Effector CD8-positive, alpha-beta T cell (primary cell): ENCODE measurements around the gene ACADL.

ENCODE experiments used
- DNase-seq: peaks from one replicate; lab custom pipeline; 2025; lab: John Stamatoyannopoulos, UW

Gene ACADL

GRCh38 chr2:210170446-210171303, 54.6 kb downstream of the ACADL start:
- DNase-seq = peak; percentile 96

- DNase-seq = no peak
Observed at GRCh38 chr2:210170196-210170445, 55.1 kb downstream of the ACADL start.

- DNase-seq = no peak
Observed at GRCh38 chr2:210169516-210170195, 55.6 kb downstream of the ACADL start.

GRCh38 chr2:210167227-210167626, 58.0 kb downstream of the ACADL start:
- DNase-seq = no peak

GRCh38 chr2:210162466-210163124, 62.7 kb downstream of the ACADL start:
- no peak for DNase-seq

- DNase-seq = no peak
Observed at GRCh38 chr2:210159059-210159458, 66.2 kb downstream of the ACADL start.

GRCh38 chr2:210158236-210158635, 67.0 kb downstream of the ACADL start:
- no peak for DNase-seq

- DNase-seq = no peak
Observed at GRCh38 chr2:210157526-210157925, 67.7 kb downstream of the ACADL start.

GRCh38 chr2:210147614-210148013, 77.6 kb downstream of the ACADL start:
- DNase-seq = no peak
